Measurements from ENCODE around the gene SLC26A8.
"Not testable (repeated sequence)": the region's sequence is repeated elsewhere in the genome, so short reads cannot be mapped to it uniquely, and the experiment has no call there.

Gene SLC26A8

GRCh38 chr6:35941170-35941569 lies 83.3 kb downstream of the SLC26A8 start:
- DNase-seq, result not testable (repeated sequence)

GRCh38 chr6:35940014-35940413 lies 84.4 kb downstream of the SLC26A8 start:
- not testable (repeated sequence) for DNase-seq

- not testable (repeated sequence) for DNase-seq
Observed at GRCh38 chr6:35939259-35939658, 85.2 kb downstream of the SLC26A8 start.

GRCh38 chr6:35936681-35937359 lies 87.6 kb downstream of the SLC26A8 start:
- DNase-seq, result no peak

GRCh38 chr6:35935469-35935868 lies 89.0 kb downstream of the SLC26A8 start:
- no peak for DNase-seq

GRCh38 chr6:35933844-35934243 lies 90.6 kb downstream of the SLC26A8 start:
- DNase-seq, result no peak

- DNase-seq, result not testable (repeated sequence)
Observed at GRCh38 chr6:35931873-35932272, 92.6 kb downstream of the SLC26A8 start.

GRCh38 chr6:35931120-35931561 lies 93.3 kb downstream of the SLC26A8 start:
- DNase-seq, result no peak

GRCh38 chr6:35929601-35930000 lies 94.8 kb downstream of the SLC26A8 start:
- DNase-seq, result no peak

- no peak for DNase-seq
Observed at GRCh38 chr6:35926509-35927215, 97.8 kb downstream of the SLC26A8 start.

- no peak for DNase-seq
Observed at GRCh38 chr6:35925961-35926360, 98.5 kb downstream of the SLC26A8 start.

- DNase-seq, result no peak
Observed at GRCh38 chr6:35924146-35924545, 100.3 kb downstream of the SLC26A8 start.

- no peak for DNase-seq
Observed at GRCh38 chr6:35922139-35922554, 102.3 kb downstream of the SLC26A8 start.

GRCh38 chr6:35920793-35921732 lies 103.4 kb downstream of the SLC26A8 start, which contains the start of gene SRPK1:
SRPK1 (minus strand) TSS chr6:35921098; CDS start chr6:35921056, 42 bp downstream.
- DNase-seq, result peak; percentile 89

GRCh38 chr6:35919827-35920751 lies 104.4 kb downstream of the SLC26A8 start:
- DNase-seq, result peak; percentile 47

GRCh38 chr6:35919085-35919826 lies 105.2 kb downstream of the SLC26A8 start:
- DNase-seq, result no peak

GRCh38 chr6:35916893-35917292 lies 107.5 kb downstream of the SLC26A8 start:
- DNase-seq, result not testable (repeated sequence)

- no peak for DNase-seq
Observed at GRCh38 chr6:35916056-35916455, 108.4 kb downstream of the SLC26A8 start.

- DNase-seq, result no peak
Observed at GRCh38 chr6:35914536-35914935, 109.9 kb downstream of the SLC26A8 start.

GRCh38 chr6:35911871-35912653 lies 112.4 kb downstream of the SLC26A8 start:
- no peak for DNase-seq

Measured in stimulated activated CD4-positive, alpha-beta T cell treated with anti-CD3 and anti-CD28 coated beads, Interleukin-12 subunit alpha, Interleukin-12 subunit beta, amount 100 ng/mL, for 4 hours (primary cell).